UCSD-AML1 (cell line): ENCODE measurements around the gene RIF1.

ENCODE experiments used
- DNase-seq: peaks from one replicate; lab custom pipeline; 2025; ENCODE audit not compliant: unreplicated experiment; lab: John Stamatoyannopoulos, UW

Gene RIF1

DNA sequence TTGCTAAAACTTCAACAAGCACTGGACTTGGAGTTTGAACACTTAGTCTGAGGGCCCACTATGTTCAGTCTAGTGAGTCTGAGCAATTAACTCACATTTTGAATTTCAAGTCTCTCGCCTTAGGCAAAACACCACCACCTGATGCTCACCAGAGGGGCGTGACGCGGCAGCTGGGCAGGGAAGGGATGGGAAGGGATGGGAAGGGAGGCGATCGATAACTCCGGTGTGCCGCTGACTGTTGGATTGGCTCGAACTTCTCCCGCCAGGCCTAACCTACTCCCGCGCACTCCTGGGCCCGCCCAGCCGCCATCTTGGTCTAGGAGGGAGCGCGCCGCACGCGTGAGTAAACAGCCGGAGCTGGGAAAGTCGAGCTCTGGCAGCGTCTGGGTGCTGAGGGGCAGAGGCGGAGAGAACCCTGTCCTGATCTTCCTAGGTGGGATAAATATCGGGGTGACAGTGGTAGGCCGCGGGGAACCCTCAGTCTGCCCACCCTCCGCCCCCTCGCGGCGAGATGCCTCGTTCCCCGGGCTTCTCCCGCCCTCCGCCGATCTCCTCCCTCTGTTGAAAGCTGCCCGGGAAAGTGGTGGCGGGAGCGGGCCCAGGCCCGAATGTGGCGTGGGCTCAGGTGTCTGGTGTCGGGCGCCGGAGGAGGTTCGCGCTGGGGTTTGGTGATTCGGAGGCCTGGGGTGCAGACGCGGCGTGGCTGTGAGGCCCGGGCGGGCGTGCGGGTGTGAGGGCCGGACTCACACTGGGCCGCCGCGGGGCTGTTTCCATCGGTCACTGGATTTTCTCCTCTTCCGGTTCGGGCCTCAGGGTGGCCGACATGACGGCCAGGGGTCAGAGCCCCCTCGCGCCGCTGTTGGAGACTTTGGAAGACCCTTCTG is at the start of gene RIF1:
TSS of gene RIF1 (plus strand) at position 302 of the 884 bp plus-strand sequence. CDS start at position 824, 522 bp downstream.
- peak; percentile 87 for DNase-seq

DNA sequence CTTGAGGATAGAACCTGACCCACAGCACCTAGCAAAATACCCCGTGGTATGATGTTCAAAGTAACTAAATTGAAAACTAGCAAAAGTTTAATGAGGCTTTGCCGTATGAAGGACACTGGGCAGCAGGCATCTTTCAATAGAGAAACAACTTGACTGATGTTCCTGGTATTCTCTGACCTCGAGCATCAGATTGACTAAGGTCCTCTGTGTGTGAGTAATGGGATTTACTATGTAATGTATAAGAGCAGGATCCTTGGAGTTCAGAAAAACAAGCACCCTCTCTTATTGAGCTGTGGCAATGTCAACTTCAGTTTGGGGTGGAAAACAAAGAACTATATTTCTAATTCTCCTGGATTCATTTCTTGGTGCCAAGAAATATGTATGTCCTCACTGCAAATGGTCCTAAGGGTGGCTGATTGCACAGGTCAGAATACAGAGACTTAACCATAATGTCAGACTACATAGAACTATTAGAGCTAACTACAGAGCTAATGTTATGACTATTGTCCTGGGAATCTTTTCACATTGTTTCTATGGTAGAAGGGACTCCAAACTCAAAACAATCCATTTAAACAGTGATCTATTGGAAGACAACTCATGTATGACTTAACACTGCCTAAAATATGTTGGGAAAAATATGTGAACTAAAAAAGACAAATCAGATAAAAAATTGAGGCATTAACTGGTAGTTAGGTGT is 47.9 kb upstream of the RIF1 start:
- no peak for DNase-seq

DNA sequence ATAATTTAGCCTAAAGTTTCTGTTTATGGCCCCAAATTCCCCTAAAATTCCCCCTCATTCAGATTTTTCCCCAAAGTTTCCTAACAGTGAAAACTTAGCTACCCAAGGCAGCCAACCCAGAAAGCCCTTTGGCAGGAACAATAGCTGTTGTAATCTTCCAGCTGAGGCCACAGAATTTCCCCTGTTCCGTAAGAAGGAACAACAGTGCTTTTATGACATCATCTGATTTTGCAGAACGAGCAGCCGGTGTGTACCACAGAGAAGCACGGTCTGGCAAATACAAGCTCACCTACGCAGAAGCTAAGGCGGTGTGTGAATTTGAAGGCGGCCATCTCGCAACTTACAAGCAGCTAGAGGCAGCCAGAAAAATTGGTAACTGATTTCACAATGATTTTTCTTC is 46.0 kb upstream of the RIF1 start:
- peak; percentile 16 for DNase-seq

DNA sequence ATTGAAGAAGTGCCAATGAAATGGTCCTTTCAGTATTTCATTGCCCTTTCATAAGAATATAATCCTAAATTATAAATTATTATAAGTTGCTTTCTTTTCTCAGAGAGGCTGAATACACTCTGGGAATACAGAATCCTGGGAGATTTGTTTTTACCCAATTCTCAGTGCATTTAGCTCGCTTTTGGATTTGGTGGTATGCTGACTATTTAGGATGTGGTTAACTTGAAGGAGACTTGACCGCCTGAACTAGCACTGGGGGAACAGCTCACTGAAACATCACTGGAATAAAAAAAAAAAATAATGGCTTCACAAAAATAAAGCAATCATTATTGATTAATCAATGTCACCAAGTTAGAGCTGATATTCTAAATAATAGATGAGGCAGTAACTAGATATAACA is 42.1 kb upstream of the RIF1 start:
- no peak for DNase-seq

GRCh38 chr2:151374436-151374835 is 35.3 kb upstream of the RIF1 start:
- no peak for DNase-seq

GRCh38 chr2:151379169-151379568 is 30.5 kb upstream of the RIF1 start:
- no peak for DNase-seq

GRCh38 chr2:151380580-151381235 is 29.0 kb upstream of the RIF1 start:
- DNase-seq: no peak

GRCh38 chr2:151381266-151381665 is 28.4 kb upstream of the RIF1 start:
- no peak for DNase-seq

- no peak for DNase-seq
Measured at GRCh38 chr2:151388011-151388410, 21.7 kb upstream of the RIF1 start.

GRCh38 chr2:151391436-151391835 is 18.3 kb upstream of the RIF1 start:
- no peak for DNase-seq

DNA sequence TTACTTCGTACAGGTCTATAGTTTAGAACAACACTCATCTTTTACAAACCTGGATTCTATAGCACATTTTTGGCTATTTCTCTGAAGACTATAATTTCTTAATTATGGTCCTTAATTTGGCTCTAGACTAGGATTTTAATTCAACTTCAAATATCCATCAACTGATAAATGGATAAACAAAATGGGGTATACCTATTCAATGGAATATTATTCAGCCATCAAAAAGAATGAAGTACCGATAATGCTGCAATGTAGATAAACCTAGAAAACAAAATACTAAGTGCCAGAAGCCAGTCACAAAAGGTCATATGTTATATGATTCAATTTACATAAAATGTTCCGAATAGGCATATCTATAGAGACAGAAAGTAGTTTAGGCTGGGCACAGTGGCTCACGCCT is 15.2 kb upstream of the RIF1 start:
- DNase-seq: no peak

DNA sequence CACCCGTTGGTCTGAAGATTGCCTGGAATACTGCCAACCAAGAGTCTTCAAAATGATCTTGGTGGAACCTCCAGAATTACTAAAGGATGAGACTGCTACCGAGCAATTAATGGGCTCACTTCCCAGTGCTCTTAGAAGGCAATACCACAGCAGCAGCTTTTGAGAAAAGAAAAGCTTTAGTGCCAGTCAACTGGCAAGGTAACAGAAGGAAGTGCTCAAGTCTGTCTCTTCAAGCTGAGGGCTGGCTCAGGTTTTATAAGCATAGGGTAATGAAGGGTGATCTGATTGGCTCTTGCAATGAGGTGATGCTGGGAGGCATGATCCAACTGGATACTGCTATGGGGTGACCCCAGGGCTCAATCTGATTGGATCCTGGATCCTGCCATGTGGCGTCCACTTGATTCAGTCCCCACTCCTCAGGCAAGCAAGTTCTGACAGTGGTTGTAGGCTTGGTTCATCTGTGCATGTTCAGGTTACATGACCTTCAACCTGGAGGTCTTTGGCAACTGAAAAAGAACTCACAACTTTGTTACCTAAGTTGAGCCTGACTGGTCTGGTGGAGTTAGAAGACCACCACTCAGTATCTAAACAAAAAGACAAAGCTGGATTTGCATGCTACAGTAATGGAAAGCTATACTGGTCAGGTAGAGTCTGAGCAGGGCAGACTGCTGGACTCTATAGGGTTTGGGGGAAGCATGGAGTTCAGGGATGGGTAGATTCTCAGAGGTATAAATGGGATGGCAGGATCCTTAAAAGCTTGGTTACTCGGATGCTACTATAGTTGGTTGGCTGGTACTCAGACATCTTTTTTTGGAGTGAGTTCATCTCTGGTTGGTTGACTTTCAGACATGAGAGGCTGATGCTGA is 14.0 kb upstream of the RIF1 start:
- no peak for DNase-seq

- DNase-seq: no peak
Measured at GRCh38 chr2:151399981-151400380, 9.7 kb upstream of the RIF1 start.

DNA sequence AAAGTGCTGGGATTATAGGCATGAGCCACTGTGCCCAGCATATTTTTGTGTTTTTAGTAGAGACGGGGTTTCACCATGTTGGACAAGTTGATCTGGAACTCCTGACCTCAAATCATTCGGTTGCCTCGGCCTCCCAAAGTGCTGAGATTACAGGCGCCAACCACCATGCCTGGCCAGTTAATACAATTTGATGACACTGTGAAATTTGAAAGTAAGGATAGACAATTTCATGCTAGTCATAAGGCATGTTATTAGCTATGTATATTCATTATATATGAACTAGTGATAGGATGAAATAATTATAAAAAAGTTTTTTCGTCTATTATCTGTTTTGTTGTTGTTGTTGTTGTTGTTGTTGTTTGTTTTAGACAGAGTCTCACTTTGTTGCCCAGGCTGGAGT is 8.6 kb upstream of the RIF1 start:
- no peak for DNase-seq

DNA sequence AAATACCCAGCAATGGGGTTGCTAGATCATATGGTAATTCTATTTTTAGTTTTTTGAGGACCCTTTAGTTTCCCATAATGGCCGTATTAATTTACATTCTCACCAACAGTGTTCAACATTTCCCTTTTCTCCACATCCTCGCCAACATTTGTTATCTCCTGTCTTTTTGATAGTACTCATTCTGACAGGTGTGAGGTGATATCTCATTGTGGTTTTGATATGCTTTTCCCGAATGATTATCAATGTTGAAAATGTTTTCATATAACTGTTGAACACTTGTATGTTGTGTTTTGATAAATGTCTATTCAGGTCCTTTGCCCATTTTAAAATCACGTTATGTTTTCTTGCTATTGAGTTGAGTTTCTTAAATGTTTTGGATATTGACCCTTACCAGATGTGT is 5.8 kb upstream of the RIF1 start:
- DNase-seq: no peak

- DNase-seq: no peak
Measured at GRCh38 chr2:151405376-151405775, 4.3 kb upstream of the RIF1 start.

- no peak for DNase-seq
Measured at GRCh38 chr2:151407281-151407680, 2.4 kb upstream of the RIF1 start.

DNA sequence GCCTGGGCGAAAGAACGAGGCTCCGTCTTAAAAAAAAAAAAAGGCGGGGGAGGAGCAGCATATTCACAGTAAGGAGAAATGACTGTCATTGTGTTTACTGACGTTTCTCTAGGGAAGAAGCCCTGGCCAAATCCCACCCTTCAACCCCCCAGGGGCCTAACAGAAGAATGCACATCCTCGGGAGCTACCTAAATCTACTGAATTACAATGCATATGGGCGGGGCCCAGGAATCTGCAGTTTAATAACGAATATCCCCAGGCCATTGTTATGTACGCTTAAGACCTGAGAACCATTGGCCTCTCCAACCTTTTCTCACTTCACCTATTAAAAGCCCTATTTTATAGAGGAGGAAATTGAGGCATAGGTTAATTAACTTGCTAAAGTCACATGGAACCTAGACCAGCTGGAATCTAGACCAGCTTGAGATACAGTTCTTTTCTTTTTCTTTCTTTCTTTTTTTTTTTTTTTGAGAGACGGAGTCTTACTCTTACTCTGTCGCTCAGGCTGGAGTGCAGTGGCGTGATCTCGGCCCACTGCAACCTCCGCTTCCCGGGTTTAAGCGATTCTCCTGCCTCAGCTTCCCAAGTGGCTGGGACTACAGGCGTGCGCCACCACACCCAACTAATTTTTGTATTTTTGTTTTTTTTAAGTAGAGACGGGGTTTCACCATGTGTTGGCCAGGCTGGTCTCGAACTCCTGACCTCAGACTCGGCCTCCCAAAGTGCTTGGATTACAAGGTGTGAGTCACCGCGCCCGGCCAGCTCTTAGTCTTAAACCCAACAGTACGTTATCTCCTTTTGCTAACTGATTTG is 708 bp upstream of the RIF1 start:
- DNase-seq: no peak

DNA sequence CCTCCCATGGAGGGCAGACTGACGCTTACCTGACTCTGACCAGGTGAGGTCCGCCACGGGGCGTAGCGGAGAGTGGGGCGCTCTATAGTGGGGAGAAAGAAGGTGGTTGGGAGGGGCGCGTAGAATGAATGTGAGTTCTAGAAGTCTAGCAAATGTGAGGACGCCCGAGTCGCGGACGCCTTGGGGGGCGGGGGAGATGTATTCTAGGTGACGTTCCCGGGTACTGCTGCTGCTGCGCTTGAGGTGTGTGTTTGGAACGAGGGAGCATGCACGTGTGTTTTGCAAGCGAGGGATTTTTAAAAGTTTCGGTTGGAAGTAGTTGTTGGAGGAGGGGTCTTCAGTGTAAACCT is 758 bp downstream of the RIF1 start:
- DNase-seq: no peak

- no peak for DNase-seq
Measured at GRCh38 chr2:151417650-151418049, 7.9 kb downstream of the RIF1 start.
